Measurements from ENCODE around the gene EIF4H. TPM values are rescaled to one million over a fixed set of nuclear protein-coding genes. Genes with fewer than 3 reads are reported as not detected.
A peak's percentile ranks its signal among the peaks of the same experiment; 100 is the strongest.

EIF4H gene
- total RNA-seq, 1 experiment from 2014 or later, result 459 TPM

DNA sequence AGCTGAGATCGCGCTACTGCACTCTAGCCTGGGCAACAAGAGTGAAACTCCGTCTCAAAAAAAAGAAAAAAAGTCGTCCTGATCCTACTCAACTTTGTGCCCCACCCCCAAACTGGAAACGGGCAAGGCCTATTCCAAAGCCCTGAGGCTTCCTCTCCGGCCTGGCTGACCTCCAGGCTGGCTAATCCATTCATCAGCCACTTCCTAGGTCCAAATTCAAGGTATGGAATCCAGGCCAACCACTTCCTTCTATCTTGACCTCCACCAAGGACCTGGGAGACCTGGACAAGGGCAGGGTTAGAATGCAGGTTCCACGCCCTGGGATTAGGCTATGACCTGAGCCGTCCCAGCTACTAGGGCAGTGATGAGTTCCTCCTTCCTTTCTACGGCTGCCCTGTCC is 20.4 kb upstream of the EIF4H start:
- ChIA-PET CTCF (interaction anchor here (0.6 kb wide), 1 partner anchor 15 kb away, joined by 4 read pairs; no protein-coding TSS in a partner anchor), POLR2A (ENCODE audit: unreplicated experiment) (interaction anchor here (0.6 kb wide), 1 partner anchor 11 kb away, joined by 6 read pairs; no protein-coding TSS in a partner anchor)
- H4K20me1 ChIP-seq (ENCODE audit: insufficient read depth), result no peaks in the 10 kb centered on the region
- H3K36me3 ChIP-seq (ENCODE audit: low read depth), result no peaks in the 10 kb centered on the region
- no peak overlapping the region for H2AFZ ChIP-seq
- no peaks in the 10 kb centered on the region for H3K27me3 ChIP-seq (ENCODE audit: insufficient read depth, low read depth)
- peak; percentile 68 to 77 for DNase-seq
- H3F3A ChIP-seq (ENCODE audit: insufficient read depth, low read depth), result peaks cover 24% of the 10 kb centered on the region
- no peaks in the 10 kb centered on the region for H3K79me2 ChIP-seq (ENCODE audit: low read depth)
- H3K9me3 ChIP-seq (ENCODE audit: insufficient read depth, low read depth), result no peaks in the 10 kb centered on the region
- BruUV-seq (replicated peaks), result no TSS peak
- no peaks in the 10 kb centered on the region for H3K9me2 ChIP-seq (ENCODE audit: insufficient read depth)
- H3K4me1 ChIP-seq (replicated peaks; ENCODE audit: insufficient read depth), result peaks cover 15% of the 10 kb centered on the region
- intact Hi-C loops (cut with micrococcal nuclease; ENCODE audit: unreplicated experiment), result no loop called here
- TF ChIP-seq EZH2 (IDR thresholded peaks at IDR 0.05; ENCODE audit: low read depth), result no peak
- TF ChIP-seq, protein P1, sequence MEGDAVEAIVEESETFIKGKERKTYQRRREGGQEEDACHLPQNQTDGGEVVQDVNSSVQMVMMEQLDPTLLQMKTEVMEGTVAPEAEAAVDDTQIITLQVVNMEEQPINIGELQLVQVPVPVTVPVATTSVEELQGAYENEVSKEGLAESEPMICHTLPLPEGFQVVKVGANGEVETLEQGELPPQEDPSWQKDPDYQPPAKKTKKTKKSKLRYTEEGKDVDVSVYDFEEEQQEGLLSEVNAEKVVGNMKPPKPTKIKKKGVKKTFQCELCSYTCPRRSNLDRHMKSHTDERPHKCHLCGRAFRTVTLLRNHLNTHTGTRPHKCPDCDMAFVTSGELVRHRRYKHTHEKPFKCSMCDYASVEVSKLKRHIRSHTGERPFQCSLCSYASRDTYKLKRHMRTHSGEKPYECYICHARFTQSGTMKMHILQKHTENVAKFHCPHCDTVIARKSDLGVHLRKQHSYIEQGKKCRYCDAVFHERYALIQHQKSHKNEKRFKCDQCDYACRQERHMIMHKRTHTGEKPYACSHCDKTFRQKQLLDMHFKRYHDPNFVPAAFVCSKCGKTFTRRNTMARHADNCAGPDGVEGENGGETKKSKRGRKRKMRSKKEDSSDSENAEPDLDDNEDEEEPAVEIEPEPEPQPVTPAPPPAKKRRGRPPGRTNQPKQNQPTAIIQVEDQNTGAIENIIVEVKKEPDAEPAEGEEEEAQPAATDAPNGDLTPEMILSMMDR (conservative IDR thresholded peaks at IDR 0.05), result no peak
- H3K4me3 ChIP-seq, result no peak overlapping the region
- H3K27ac ChIP-seq, result peak overlapping the region; percentile 37; the same call in 1 of the 2 replicates
- peak overlapping the region; percentile 15 for H3K4me2 ChIP-seq

DNA sequence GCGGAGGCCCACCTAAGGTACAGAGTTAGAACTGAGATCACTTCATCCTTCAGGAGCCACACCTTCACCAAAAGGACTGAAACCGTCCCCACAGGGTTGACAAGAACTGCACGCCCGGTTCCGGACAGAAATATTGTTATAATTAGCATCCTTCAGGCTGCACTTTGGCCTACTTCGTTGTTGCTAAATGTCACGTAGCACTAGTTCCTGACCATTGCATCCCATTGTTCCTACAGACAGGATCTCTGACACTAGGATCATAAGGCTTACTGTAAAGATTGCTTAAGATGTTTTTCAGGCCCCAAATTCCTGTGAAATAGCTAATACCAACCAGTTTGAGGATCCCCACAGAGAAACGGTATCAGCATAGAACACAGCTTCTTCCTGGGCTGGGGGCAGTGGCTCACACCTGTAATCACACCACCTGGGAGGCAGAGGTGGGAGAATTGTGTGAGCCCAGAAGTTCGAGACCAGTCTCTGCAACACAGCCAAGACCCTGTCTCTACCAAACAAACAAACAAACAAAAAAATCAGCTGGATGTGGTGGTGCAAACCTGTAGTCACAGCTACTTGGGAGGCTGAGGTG is 18.3 kb upstream of the EIF4H start:
- POLR2A ChIA-PET (ENCODE audit: unreplicated experiment), result interaction anchor here (0.7 kb wide), 1 partner anchor 73 kb away, joined by 4 read pairs; no protein-coding TSS in a partner anchor

DNA sequence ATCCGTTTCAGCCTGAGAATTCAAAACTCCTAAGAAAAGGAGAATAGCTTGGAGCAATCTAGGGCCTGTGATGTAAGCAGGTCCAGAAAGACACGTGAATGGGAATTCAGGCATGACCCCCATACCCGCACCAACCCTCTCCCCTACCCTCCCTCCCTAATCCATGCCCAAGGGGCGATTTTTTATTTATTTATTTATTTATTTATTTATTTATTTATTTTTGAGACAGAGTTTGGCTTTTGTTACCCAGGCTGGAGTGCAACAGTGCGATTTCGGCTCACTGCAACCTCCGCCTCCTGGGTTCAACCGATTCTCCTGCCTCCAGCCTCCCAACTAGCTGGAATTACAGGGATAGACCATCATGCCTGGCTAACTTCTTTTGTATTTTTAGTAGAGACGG is 16.6 kb upstream of the EIF4H start:
- H3K9me3 ChIP-seq (ENCODE audit: insufficient read depth, low read depth), result no peaks in the 10 kb centered on the region
- no peaks in the 10 kb centered on the region for H3K9me2 ChIP-seq (ENCODE audit: insufficient read depth)
- intact Hi-C loops (cut with micrococcal nuclease; ENCODE audit: unreplicated experiment), result no loop called here
- no peak overlapping the region for H2AFZ ChIP-seq
- CTCF ChIA-PET, result no interaction called here
- POLR2A ChIA-PET (ENCODE audit: unreplicated experiment), result no interaction called here
- peaks cover 20% of the 10 kb centered on the region for H3K4me1 ChIP-seq (replicated peaks; ENCODE audit: insufficient read depth)
- H3K27me3 ChIP-seq (ENCODE audit: insufficient read depth, low read depth), result no peaks in the 10 kb centered on the region
- H4K20me1 ChIP-seq (ENCODE audit: insufficient read depth), result no peaks in the 10 kb centered on the region
- no peaks in the 10 kb centered on the region for H3K79me2 ChIP-seq (ENCODE audit: low read depth)
- no peak for DNase-seq
- H3K4me2 ChIP-seq, result no peak overlapping the region
- H3F3A ChIP-seq (ENCODE audit: insufficient read depth, low read depth), result peaks cover 24% of the 10 kb centered on the region
- TF ChIP-seq EZH2 (IDR thresholded peaks at IDR 0.05; ENCODE audit: low read depth), result no peak
- TF ChIP-seq, protein P1 (conservative IDR thresholded peaks at IDR 0.05), result no peak
- no peak overlapping the region for H3K27ac ChIP-seq
- BruUV-seq (replicated peaks), result no TSS peak
- H3K36me3 ChIP-seq (ENCODE audit: low read depth), result no peaks in the 10 kb centered on the region
- H3K4me3 ChIP-seq, result no peak overlapping the region

More for the DNA sequence above, 18.3 kb upstream of the EIF4H start:
- H3K4me3 ChIP-seq, result no peak overlapping the region
- peaks cover 24% of the 10 kb centered on the region for H3F3A ChIP-seq (ENCODE audit: insufficient read depth, low read depth)
- H3K9me3 ChIP-seq (ENCODE audit: insufficient read depth, low read depth), result no peaks in the 10 kb centered on the region
- no peaks in the 10 kb centered on the region for H3K27me3 ChIP-seq (ENCODE audit: insufficient read depth, low read depth)
- H3K36me3 ChIP-seq (ENCODE audit: low read depth), result no peaks in the 10 kb centered on the region
- no peaks in the 10 kb centered on the region for H3K79me2 ChIP-seq (ENCODE audit: low read depth)
- CTCF ChIA-PET, result no interaction called here
- no peaks in the 10 kb centered on the region for H4K20me1 ChIP-seq (ENCODE audit: insufficient read depth)
- no peak overlapping the region for H2AFZ ChIP-seq
- intact Hi-C loops (cut with micrococcal nuclease; ENCODE audit: unreplicated experiment), result no loop called here
- peaks cover 20% of the 10 kb centered on the region for H3K4me1 ChIP-seq (replicated peaks; ENCODE audit: insufficient read depth)
- peak overlapping the region; percentile 57 for H3K27ac ChIP-seq
- BruUV-seq (replicated peaks), result no TSS peak
- H3K9me2 ChIP-seq (ENCODE audit: insufficient read depth), result no peaks in the 10 kb centered on the region
- no peak overlapping the region for H3K4me2 ChIP-seq
- DNase-seq, result no peak
- no peak for TF ChIP-seq EZH2 (IDR thresholded peaks at IDR 0.05; ENCODE audit: low read depth)
- TF ChIP-seq, protein P1 (conservative IDR thresholded peaks at IDR 0.05), result no peak

Data from PC-9 (cell line).